Neural progenitor cell (in vitro differentiated cells): Measurements from ENCODE around the gene CD37.

Experiments
- CTCF ChIP-seq: fragments of 200-600 bp; sonication (generic); IDR thresholded peaks from 2 replicates; pipeline ENCODE4 v1.5.1; 2017; ENCODE audit warnings: antibody characterized with exemption, mild to moderate bottlenecking
- EZH2 ChIP-seq: fragments of 200-600 bp; sonication (generic); IDR thresholded peaks from 2 replicates; pipeline ENCODE4 v1.6.1; 2017; ENCODE audit warnings: antibody characterized with exemption, mild to moderate bottlenecking, moderate library complexity
- EZH2phosphoT487 ChIP-seq: fragments of 200-600 bp; sonication (generic); IDR thresholded peaks from 2 replicates; pipeline ENCODE4 v1.6.1; 2017; ENCODE audit warnings: antibody characterized with exemption

- TF ChIP-seq CTCF (no peak), EZH2phosphoT487 (no peak), EZH2 (no peak)
Observed at GRCh38 chr19:49355909-49356353, 20.7 kb downstream of the CD37 start.
